ENCODE measurements around the gene KDF1. TPM values are rescaled to one million over a fixed set of nuclear protein-coding genes. Genes with fewer than 3 reads are reported as not detected.
A peak's percentile ranks its signal among the peaks of the same experiment; 100 is the strongest.

Gene KDF1
- total RNA-seq, 1 experiment from 2014 or later: not detected

DNA sequence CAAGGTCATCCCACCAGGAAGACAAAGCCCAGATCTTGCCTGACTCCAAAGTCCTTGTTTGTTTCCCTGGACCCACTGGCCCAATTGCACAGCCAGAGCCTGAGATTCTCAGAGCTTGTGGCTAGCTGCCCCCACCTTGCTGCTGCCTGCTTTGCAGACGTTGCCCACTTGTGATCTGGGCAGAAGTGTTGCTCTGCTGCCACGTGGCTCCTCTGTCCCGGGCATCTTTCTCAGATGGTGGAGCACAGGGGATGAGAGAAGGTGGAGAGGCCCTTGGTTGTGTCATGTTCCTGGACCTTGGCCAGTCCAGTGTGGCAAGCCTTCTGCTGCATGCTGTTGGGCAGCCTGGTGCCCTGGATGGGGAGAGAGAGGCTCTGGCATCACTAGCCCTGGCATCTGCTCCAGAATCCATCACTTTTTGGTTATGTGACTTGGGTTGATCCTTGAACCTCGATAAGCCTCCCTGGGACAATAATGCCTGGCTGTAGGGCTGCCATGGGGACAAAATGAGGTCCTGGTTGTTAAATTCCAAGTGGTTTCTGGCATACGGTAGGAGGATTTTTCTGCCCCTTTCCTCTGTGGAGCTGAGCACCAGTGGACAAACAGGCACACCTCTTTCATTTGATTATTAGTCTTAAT is 44.9 kb downstream of the KDF1 start:
- DNase-seq (ENCODE audit: low read depth): no peak

DNA sequence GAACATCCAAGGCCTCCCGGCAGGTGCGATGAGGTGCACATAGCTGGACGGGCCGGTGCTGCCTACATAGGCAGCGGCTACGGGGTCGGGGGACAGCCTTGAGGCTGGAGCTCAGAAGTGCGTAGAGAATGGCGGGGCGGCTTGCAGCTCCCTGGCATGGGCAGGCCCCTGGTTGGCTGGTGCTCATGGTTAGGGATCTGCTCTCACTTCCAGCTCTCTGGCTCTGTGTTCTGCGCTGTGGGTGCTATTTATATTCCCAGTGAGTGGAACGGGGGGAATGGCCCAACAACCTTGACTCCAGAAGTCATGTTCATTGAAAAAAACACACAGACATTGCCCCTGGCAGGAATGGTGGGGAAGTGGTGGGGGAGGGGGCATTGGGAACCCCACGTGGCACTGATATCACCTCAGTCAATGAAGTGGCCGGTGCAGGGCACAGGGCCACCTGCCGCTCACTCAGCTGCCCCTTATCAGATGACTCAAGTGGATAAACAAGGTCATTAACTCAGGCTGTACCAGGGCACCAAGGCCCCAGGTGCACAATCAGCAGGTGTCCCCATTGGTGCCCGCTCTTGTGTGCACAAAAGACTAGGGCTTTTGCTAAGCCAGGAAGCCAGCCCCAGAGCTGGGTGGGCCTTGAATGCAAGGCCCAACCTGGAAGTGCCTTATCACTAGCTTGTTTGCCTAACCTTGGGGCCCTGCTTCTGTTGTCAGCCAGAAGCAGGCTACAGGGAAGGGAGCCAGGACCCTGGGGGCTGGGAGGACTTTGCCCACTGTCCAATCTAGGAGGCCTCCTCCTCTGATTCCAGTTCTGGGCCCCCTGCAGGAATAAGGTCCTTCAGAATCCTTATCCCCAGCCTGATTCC is 46.3 kb downstream of the KDF1 start, which contains the start of gene NR0B2:
NR0B2 (minus strand) TSS at position 222 of the 866 bp plus-strand sequence; CDS start at position 187, 35 bp downstream.
- no peak for DNase-seq (ENCODE audit: low read depth)

DNA sequence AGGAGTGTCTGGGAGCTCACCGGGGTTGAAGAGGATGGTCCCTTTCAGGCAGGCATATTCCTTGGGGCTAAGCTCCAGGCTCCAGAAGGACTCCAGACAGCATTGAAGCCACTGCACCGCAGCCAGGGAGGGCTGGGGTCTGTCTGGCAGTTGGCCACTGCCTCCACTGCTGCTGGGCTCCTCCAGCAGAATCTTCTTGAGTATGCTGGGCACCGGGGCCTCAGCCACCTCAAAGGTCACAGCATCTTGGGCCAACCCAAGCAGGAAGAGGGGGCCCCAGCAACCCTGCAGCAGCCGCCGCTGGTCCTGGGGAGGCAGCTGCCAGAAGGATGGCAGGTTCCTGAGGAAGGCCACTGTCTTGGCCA is 46.9 kb downstream of the KDF1 start:
- no peak for DNase-seq (ENCODE audit: low read depth)

DNA sequence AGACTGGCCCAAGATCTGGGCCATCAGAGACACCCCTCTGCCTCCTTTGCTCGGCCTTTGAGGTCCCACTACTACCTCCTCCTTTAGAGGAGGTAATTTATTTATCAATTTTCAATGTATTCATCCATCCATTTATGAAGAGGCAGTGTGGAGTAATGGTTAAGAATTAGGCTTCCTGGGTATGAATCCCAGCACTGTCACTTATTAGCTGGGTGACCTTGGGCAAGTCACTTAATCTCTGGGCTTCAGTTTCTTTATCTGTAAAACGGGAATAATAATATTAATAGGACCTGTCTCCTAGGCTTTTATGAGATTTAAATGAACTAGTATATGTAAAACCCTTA is 48.1 kb downstream of the KDF1 start:
- DNase-seq (ENCODE audit: low read depth): no peak

DNA sequence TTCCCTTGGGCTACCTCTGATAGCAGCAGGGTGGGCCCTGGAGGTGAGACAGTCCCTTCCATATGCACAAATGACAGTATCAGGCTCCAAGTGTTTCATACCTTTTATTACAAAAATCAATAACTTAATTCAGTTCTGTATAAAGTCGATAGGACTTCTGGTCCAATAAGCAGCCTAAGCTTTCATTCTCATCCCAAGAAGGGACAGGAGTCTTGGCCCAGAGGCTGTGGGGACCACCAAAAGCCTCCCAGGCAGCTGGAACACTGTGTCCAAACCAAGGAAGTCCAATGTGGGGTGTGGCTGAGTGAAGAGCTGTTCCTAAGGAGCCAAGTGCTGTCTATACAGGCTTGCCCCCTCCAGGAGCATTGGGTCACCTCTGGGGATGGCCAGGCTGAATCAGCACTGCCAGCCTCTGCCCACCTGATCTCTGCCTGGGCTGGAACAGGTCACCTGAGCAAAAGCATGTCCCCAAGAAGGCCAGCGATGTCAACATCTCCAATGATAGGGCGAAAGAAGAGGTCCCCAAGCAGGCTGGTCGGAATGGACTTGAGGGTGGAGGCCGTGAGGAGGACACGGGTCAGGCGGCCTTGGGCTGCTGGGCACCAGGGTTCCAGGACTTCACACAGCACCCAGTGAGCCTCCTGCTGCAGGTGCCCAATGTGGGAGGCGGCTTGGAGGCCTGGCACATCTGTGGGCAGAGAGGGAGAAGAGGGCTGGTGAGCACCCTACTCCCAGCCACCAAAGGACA is 48.7 kb downstream of the KDF1 start:
- no peak for DNase-seq (ENCODE audit: low read depth)

DNA sequence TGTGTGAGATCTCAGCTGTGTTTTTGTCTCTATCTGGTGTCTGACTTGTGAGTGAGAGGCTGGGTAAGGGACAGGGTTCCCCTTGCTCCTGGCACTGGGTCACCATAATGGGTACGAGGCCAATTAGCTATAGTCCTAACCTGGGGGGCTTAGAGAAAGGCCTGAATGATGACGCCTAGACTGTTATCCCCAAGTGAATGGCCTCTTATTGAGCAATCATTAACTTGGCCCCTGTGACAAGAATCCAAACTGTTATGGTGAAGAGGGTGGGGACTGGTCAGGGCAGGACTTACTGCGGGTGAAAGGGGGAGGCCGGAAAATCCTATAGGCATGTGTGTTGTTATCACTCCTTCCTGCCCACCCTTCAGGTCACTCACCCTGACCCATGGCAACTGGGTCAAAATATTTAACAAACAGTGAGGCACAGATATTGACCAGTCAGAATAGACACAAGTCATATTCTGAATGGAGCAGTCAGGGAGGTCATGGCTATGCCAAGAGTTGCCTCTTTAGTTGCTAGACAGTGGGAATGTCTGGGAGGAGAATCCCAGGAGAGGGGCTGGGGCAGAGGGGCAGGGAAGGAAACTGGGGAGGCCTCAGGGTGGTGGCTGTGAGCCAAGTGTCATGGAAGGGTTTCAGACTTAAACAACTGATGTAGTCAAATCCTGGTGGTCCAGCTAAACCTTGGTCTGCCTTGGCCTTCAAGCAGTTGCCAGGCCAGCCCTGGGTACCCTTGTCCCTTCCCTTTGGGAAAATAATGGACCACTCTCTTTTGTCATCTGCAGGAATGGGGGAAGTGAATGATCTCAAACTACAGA is 49.7 kb downstream of the KDF1 start:
- DNase-seq (ENCODE audit: low read depth): no peak

DNA sequence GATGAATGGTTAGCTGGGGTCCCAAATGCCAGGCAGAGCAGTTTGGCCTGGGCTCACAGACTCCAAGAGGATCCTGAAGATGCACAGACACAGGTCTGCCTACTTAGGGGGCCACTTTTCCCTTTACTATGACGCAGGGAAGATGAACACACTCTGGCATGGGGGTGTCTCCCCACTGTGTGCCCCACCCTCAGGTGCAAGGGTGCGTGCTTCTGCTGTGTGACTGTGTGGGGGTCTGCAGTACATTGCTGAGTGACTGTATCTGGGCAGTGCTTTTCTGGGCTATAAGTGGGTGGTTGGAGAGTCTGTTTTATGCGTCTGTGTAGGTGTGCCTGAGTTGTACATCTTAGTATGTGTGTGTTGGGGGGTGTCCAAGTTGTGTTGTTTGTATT is 50.3 kb downstream of the KDF1 start:
- DNase-seq (ENCODE audit: low read depth): no peak

DNA sequence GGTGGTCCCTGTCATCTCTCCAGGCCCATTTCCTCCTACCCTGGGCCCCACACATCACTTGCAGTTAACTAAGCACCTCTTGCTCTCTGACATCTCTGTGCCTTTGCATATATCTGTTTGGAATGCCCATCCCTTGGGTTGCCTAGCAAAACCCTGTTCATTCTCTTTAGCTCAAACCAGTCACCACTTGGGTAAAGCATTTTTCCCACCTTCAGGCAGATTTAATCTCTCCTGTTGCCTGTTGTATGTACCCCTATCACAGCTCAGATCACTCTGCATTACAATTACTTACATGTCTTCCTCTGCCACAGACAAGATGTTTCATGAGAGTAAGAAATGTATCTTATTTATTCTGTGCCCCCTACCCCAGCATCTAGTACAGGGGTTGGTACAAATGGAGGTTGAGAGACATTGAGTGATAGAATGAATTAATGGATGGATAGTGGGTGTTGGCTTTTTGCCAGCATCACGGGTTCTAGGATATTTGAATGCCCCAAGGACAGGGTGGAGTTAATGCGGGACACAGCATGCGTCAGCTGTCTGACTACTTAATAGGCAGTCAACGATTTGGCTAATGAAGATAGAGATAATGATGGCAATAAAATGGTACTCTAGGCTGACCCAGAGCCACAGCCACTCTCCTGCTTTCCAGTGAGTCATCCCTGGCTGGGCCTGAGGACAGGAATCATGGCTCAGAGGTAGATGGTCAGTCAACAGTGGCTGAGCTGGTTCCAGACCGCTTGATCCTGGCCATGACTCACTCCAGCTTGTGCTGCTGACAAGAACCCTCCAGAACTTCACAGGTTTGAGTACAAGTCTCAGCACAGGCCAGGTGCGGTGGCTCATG is 53.0 kb downstream of the KDF1 start:
- peak; percentile 92 for DNase-seq (ENCODE audit: low read depth)

DNA sequence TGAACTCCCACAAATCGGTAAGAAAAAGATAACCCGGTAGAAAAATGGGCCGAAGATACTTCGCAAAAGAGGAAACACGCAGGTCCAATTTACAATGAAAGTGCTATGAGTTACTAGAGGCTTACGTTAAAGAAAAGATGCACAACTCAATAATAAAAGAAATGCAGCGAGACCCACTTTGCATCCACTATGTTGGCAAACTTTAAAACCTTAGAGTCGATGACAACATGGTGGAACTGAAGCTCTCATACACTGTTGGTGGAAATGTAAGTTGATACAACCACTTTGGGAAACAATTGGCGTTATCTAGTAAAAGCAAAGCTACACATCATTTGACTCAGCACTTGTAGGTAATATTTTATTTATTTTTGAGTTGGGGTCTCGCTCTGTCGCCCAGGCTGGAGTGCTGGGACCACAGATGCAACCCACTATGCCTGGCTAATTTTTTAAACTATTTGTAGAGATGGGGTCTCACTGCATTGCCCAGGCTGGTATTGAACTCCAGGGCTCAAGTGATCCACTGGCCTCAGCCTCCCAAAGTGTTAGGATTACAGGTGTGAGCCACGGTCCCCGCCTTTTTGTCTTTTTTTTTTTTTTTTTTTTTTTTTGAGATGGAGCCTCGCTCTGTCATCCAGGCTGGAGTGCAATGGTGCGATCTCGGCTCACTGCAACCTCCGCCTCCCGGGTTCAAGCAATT is 59.3 kb downstream of the KDF1 start:
- DNase-seq (ENCODE audit: low read depth): no peak

DNA sequence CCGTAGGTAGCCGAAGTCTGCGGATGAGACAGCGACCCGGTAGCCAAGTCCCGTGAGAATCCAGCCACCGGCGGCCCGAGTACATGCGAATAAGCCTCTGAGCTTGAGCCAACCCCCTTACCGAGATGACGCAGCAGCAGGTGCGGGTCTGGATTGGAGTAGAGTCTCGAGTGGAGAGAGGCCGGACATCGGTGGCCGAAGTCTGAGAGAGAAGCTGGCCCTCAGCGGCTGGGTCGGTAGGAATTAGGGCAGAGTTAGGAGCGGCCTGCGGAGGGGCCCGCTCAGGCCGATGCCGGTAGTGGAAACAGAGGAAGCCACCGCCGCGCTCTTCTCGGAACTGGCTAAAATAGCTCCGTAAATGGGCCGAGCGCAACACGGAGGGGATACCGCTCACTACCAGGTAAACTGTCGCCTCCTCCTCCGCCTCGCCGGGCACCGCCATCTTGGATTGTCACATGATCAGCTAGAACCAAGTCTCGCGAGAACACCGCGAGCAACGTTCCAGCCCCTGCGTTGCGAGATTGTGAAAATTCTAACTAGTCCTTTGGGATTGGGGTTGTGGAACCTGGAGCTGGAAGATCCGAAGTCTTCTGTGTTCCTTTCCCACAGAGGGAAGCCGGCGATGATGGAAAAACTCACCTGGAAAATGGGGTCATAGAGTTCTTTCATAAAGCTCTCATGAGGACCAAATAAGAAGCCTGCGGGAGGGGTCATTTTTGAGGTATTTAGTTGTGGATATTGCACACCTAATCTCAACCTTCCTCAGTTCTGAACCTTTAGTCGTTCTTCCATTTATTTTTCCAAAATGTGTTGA is 60.1 kb downstream of the KDF1 start, which contains the start of gene GPATCH3:
GPATCH3 (minus strand) TSS at position 467 of the 814 bp plus-strand sequence; CDS start at position 442, 25 bp downstream.
- DNase-seq (ENCODE audit: low read depth): peak; percentile 78

Other genes with a start within 250 kb of the KDF1 start
- 9.5 and 13.3 TPM in 2 replicates for gene PIGV, start 172.5 kb downstream of the KDF1 start, total RNA-seq (2014; rRNA removed; shearing (Covaris generic))
- 15.9 and 30.4 TPM in 2 replicates for gene ZDHHC18, start 133.8 kb downstream of the KDF1 start, total RNA-seq (2014; rRNA removed; shearing (Covaris generic))
- 5.2 and 7.0 TPM in 2 replicates for gene SFN, start 97.3 kb downstream of the KDF1 start, total RNA-seq (2014; rRNA removed; shearing (Covaris generic))
- 17.9 and 33.6 TPM in 2 replicates for gene GPN2, start 70.2 kb downstream of the KDF1 start, total RNA-seq (2014; rRNA removed; shearing (Covaris generic))
- 11.2 TPM in 2 replicates for gene GPATCH3, start 60.0 kb downstream of the KDF1 start, total RNA-seq (2014; rRNA removed; shearing (Covaris generic))
- not detected in 2 replicates for gene NR0B2, start 46.5 kb downstream of the KDF1 start, total RNA-seq (2014; rRNA removed; shearing (Covaris generic))
- 142 and 182 TPM in 2 replicates for gene NUDC, start 38.7 kb downstream of the KDF1 start, total RNA-seq (2014; rRNA removed; shearing (Covaris generic))
- 15.2 and 18.9 TPM in 2 replicates for gene TRNP1, start 33.2 kb upstream of the KDF1 start, total RNA-seq (2014; rRNA removed; shearing (Covaris generic))
- gene TENT5B, start 52.4 kb upstream of the KDF1 start, total RNA-seq (2014; rRNA removed; shearing (Covaris generic)): 0.13 TPM in 1 of 2 replicates, not detected in the other
- gene SLC9A1, start 194.7 kb upstream of the KDF1 start, total RNA-seq (2014; rRNA removed; shearing (Covaris generic)): 11.3 and 13.1 TPM in 2 replicates